HPDE6-E6E7 (cell line): ENCODE data around the gene ATG12.
"Not testable (repeated sequence)": the region's sequence is repeated elsewhere in the genome, so short reads cannot be mapped to it uniquely, and the experiment has no call there.

Experiments used
- DNase-seq: peaks from one replicate; pipeline ENCODE4 v3.0.0; 2011; ENCODE audit warnings: missing footprints; ENCODE audit errors: extremely low spot score

ATG12 gene

DNA sequence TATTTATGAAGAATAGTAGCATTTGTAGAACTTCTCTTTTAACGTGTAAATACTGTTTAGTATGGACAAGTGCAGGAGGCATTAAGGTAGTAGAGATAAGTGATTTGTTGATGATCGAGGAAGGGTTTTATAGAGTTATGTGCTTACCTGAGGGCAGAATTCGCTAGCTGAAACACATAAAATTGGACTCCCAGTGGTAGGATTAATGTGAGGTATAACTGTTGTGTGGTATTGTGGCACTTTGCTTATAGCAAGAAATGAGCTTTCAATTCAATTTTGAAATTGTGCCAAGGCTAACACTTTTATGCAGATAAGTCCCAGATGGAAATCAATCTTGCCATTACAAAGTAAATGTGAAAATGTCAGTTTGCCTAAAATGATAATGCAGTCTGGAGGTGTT, 1.6 kb upstream of the ATG12 start:
- no peak for DNase-seq

DNA sequence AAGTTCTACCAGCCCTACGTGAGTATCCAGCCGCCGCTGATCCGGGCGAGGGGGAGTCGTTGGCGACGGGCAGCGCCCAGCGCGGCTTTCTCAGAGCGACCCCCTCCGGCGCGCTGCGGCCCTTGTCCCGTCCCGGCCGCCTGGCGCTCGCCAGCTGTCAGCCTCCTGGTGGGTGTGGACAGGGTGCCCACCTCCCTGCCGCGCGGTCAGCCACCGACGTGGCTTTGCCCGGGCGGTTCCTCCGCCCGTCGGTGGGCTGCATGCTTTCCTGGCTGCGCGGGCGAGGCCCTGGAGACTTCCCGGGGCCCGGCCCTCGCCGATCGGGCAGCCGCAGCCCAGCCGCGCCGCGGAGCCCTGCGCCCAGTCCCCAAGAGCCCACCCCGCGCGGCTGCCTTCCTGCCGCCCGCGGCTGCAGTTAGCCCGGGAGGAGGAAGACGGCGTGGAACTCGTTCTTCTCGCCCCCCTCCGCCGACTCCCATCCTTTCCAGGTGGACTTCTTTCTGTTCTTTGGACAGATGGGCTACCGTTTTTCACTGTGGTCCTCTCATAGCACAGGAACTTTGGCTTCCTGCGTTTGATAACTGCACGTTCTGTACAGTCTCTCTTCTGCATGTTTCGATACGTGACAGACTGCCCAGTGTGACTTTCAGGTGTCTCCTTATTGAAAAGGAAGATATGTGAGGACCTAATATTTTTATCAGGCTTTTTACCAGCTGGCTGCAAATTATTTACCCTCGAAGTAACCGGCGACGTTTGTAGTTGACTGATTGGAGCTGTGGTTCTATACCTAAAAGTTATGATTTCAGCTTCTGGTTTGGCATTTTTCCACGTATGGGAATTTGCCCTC, 947 bp upstream of the ATG12 start:
- peak; percentile 22 for DNase-seq

DNA sequence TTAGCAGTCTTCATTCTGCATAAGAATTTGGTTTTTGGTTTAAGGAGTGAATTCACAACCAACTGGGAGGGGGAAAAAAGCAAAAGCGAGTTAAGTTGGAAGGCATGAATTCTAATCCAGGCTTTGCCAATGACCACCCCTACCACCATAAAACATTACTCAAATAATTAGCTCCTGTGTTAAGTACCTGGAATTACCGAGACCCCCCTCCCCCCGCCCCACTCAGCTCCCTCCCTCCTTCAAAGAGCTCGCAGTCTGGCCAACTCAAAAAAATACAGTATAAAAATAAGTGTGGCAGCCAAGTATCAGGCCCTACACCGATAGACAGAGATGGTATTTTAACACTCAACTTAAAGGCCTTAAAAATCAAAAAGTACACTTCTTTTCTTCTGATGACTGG, 492 bp downstream of the ATG12 start:
- no peak for DNase-seq

DNA sequence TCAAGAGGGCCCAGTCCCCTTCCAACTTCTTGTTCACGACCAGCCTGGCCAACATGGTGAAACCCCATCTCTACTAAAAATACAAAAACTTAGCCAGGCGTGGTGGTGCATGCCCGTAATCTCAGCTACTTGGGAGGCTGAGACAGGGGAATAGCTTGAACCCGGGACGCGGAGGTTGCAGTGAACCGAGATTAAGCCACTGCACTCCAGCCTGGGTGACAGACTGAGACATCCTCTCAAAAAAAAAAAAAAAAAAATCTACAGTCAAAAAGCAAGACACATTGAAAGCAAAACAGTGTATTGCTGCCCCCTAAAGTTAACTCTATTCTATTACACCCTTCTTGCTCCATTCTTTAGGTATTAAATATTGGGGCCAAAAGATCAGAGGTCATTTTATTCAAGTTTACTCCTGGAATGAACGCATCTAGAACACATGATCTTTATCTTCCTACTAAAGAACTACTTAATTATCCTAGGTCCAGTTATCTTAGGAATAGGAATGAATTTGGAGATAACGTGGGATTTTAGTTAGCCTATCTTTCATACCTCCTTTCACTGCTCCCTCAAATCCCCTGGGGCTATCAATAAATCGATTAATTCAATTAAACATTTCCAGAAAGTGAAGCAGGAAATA, 2.4 kb downstream of the ATG12 start:
- DNase-seq: no peak

DNA sequence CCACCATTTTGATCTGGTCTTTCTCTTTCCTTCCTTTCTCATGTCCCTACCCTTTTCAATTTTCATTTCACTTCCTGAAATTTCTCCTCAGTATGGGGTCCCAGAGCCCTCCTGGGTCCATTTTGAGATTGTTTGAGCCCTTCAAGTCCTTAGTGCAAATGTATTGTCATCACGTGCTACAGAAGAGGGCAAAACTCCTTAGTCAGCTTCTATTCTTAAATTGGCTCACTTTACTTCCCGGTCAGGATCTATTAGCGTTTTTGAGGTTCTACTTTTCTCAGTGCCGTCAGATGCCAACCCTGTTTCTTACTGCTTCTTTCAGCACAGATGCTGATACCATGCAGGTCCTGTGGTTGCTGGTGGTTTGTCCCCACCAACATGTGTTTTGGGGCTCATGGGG, 5.9 kb downstream of the ATG12 start:
- DNase-seq: no peak

DNA sequence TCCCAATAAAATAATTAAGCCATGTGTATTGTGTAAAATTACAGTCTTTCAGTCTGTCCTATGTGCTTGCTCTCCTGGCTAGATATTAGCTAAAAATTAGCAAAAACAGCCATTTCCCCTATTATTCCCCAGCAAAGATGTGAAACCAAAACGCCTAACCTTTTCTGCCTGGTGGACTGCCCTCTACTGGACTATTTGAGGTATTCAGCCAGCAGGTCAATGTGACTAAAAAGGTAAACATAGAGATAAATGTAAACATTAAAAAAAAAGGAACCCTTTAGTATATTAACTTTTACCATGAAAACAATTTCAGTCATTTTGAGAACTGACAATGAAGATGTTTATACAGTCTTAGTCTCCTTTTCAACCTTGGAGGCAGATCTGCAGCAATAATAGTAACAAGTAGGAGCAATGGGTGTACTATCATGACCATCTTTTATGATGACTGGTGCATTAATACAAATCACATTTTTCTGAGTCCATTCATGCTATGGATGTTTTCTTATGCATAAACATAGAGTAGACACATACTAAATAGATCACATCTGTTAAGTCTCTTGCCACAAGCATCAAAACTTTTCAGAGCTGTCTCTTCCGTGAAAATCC, 10.1 kb downstream of the ATG12 start:
- no peak for DNase-seq

DNA sequence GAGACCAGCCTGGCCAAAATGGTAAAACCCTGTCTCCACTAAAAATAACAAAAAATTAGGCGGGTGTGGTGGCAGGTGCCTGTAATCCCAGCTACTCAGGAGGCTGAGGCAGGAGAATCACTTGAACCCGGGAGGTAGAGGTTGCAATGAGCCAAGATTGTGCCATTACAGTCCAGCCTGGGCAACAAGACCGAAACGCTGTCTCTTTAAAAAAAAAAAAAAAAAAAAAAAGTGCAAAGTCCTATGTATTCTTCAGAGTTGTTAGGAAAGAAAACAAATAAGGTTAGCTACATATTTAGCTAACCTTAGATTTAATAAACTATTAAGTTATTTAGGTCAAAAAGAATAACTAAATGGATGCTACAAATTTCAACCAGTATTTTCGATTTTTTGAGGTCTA, 11.5 kb downstream of the ATG12 start:
- no peak for DNase-seq

DNA sequence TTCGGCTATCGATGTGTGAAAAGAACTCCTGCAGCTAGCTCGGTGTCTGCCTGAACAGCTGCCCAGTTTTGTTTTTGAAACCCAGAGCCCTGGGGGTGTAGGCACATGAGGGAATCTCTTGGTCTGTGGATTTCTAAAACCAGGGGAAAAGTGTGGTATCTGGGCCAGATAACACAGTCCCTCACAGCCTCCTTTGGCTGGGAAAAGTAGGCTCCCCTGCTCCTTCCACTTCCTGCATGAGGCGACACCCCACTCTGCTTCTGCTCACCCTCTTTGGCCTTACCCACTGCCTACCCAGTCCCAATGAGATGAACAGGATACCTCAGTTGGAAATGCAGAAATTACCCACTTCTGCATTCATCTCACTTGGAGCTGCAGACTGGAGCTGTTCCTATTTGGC, 15.4 kb downstream of the ATG12 start:
- no peak for DNase-seq

DNA sequence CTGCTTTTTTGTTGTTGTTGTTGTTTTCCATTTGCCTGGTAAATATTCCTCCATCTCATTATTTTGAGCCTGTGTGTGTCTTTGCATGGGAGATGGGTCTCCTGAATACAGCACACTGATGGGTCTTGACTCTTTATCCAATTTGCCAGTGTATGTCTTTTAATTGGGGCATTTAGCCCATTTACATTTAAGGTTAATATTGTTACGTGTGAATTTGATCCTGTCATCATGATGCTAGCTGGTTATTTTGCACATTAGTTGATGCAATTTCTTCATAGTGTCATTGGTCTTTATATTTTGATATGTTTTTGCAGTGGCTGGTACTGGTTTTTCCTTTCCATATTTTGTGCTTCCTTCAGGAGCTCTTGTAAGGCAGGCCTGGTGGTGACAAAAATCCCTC, 16.4 kb downstream of the ATG12 start:
- DNase-seq: not testable (repeated sequence)

DNA sequence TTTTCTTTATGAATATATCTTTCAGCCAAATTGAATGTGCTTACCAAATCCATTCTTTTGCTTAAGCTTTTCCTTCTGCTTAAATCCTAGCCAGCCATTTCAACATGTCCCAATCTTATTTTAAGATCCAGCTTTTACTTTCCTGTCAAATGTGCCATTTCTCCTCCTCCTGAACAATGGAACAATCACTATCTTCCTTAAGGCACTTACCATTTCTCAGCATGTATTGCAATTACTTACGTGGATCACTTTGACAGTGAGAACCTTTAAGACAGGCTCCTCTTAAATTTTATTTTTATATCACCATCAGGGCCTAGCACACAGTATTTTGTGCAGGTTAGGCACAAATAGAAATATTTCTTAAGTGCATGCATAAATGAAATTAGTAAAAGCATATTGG, 20.5 kb downstream of the ATG12 start:
- DNase-seq: no peak

DNA sequence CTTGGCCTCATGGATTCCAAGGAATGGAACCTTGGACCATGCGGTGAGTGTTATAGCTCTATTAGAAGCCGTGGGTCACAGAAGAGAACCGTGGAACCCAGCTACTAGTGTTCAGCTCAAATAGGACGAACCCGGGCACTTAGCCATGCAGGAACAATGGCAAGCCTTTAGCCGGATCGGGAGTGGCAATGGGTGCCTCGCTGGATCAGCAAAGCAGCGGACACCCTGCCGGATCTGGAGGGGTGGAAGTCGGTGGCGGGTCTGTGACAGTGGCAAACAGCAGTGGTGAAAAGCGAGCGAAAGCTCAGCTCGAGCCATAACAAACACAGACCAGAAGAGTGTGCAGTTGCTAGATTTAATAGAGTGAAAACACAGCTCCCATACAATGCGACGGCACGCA, 22.5 kb downstream of the ATG12 start:
- DNase-seq: no peak

DNA sequence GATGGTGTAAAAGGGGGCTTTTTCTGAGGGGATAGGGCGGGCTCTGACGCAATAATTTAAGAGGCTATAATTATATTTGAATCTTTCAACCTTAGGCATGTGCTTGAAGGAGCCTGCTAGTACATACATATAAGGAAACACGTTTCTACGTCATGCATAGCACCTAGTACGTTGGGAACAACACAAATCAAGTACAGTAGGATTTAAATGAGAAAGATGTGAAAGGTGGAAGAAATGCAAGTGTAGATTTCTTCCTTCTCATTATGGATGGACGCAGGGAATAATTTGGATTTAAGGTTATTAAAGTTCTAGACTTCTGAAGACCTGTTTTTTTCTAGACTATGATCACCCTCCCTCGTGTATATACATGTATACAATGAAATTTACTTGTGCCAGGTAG, 24.0 kb downstream of the ATG12 start:
- DNase-seq: no peak

DNA sequence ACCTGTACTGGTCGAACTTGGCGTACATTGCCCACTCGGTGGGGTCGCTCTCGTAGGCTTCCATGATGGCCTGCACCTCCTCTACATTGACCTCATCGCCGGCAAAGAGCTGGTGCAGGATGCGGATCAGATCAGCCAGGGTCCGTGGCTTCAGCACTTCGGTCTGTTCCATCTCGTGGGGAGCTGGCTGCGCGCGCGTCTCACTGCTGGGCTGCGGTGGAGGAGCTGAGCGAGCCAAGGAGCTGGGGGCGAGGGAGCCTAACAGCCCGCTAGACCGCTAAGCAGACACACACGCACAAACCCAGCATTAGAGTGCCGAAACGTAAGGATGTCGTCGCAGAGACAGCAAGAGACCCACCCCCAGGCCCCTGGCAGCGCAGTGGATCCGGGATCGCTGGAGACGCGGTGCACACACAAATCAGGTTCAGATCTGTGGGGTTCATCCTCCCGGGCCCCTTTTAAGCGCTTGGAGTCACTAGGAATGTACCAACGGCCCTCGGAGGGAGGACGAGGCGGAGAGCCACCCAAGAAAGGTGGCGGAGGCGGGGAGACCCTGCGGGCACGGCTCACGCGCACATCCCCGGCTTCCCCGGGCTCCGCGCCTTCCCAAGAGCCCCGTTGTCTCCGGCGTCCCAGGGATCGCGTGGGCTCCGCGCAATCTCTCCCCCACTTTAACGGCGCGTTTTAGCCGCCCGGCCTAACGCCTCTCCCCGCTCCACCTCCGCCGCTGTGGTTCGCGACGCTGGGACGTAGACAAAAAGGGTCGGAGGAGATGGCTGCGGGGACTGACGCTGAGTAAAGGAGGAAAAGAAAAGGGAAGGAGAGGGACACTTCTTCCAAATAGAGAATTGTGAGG, 24.9 kb downstream of the ATG12 start, which contains the start of gene CDO1:
CDO1 (minus strand) TSS at position 434 of the 856 bp plus-strand sequence; CDS start at position 172, 262 bp downstream.
- no peak for DNase-seq

DNA sequence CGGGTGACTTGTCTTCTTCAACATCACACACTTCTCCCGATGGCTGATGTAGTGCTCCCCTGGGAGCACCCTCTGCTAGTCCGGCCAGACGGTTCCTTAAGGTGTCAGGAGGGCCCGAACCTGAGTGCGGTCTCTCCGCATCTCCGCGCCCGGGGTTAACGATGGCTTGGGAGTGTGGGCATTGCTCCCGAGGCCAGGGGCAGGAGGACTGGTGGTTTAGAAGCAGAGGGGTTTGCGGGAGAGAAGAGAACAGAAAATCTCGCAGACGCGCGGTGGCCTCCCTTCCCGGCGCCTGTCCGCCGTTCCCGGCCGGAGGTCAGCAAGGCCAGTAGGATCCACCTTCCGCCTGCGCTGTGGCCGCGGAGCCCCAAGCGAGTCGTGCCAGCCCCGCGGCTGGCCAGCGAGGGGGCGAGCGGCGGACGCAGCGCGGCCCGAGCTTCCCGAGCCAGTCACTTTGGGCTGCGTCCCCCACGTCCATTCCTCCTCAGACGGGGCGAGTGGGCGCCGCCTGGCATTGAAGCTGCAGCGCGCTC, 25.6 kb downstream of the ATG12 start:
- DNase-seq: no peak

DNA sequence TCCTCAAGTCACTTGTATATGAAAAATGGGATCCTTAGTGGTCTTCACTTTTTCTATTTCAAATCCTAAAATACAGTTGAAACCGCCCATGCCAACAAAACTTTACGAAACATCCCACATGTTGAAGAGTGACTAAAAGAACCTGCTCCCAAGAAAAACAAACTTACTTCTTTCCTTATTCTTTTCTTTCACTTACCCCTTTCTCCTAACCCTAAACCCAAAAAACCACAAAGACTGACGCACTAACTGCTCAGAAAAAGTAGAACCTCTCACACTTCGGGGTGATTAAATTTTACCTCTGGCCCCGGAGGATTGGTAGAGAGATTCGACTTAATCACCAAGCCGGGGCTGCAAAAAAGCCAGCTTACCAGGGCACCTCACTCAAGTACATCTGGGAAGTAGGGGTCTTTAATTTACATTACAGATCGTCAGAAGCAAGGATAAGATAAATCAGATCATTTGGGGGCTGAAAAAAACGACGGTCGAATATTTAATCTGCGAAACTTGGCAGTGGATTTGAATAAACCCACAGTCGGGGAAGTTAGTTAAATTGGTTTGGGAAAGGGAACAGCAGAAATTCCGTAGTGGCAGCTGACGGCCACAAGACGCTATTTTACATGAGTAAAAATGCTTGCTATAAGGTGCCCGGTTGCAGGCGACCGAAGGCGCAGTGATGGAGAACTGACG, 26.2 kb downstream of the ATG12 start:
- no peak for DNase-seq

DNA sequence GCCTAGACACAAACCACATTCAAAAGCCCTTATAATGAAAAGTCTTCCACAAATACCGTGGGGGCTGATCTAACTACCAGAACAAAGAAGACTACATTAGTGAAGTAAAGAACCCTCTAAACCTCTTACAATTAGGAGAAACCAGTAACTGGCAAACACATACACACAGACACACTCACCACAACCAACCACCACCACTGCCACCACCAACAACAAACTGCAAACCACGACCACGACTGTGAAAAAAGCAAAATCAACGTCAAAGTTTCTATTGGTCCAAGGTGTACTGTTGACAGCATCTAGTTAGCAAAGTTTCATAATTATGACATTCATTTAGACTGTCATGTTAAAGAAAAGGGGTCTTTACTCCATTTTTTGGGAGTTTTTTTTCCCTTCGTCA, 27.6 kb downstream of the ATG12 start:
- no peak for DNase-seq

DNA sequence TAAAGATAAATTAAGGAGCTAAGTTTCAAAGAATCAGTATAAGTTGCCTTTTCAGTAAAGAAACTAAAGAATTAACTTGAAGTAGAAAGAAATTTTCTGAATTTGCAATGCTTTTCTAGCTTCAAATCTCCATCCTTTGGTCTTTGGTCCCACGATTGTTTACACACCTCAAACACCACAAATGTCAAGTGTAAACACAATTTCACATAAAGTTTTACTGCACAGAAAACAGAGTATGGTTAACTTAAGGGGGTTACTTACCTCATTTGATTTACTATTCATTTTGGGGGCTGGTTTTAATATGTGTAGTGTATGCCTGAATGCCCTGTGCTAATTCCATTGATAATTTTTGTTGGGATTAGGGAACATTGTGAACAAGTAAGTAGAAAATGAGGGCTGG, 29.0 kb downstream of the ATG12 start:
- no peak for DNase-seq

DNA sequence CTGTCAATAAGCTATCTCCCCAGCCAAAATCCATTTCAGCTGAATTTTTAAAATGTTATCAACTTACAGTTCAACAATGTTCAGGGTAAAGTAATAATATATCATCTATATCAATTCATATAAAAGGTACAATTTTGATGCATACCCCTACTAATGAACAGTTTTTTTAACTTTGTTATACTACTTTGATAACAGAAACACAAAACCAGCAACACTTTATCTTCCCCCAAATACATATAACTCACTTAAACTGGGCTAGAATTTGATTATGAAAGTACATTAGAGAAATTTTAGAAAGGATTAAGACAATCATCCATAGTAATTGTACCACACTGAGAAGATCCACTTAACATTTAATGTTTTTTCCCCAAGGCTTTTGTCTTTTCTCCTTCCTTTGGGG, 30.0 kb downstream of the ATG12 start:
- no peak for DNase-seq

DNA sequence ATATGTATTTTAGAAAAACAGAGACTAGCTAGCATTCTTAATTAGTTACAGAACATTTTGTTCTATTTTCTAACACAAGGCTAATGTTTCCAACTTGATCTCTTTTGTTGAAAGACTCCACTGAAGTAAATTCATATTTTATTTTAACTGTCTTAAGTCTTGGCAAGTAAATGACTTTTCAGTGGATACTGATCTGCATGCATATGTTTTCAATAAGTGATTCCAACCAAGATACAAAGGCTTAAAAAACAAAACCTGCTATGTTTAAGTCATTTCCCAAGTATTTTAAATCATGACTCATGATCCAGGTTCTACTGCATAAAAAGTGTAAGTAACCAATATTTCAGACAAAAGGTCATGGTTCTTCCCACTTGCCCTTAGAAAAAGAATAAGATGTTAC, 30.6 kb downstream of the ATG12 start:
- no peak for DNase-seq

DNA sequence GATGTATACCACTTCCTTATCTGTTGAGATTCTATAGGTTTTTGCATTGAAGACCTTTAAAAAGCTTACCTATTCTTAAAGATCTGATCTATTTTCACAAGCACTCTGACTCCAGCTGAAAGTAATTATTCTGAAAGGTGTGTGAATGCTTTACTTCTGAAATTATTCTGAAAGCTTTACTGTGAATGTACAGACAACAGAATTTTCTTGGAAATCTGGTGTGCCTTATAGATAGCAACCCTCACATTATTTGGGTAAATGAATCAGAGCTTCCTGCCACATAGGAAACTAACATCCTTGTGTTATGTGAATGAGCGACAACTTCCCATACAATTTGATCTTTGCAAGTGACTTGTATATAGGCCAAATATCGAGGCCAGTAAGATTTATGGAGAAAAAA, 31.4 kb downstream of the ATG12 start:
- no peak for DNase-seq

DNA sequence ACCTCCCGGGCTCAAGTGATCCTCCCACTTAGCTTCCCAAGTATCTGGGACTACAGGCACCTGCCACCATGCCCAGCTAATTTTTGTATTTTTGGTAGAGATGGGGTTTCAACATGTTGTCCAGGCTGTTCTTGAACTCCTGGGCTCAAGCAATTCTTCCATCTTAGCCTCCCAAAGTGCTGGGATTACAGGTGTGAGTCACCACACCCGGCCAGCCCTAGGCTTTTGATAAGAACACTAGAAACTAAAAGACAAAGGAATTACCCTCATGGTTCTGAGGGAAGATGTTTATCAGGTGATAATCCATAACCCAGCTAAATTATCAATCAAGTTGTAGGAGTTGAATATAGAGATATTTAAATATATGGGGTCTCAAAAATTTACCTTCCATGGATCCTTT, 33.3 kb downstream of the ATG12 start:
- not testable (repeated sequence) for DNase-seq
